Fibroblast of villous mesenchyme (primary cell): ENCODE measurements around the gene RASGEF1C. TPM values are rescaled to one million over a fixed set of nuclear protein-coding genes. Genes with fewer than 3 reads are reported as not detected.

Experiments
- DNase-seq: peaks from one replicate; pipeline ENCODE4 v3.0.0-alpha.2; 2010; ENCODE audit warnings: low read depth
- H3K4me3 ChIP-seq: 2 replicates; pipeline ENCODE4 v1.5.1; 2011; ENCODE audit warnings: low read depth, mild to moderate bottlenecking, low read length
- CTCF ChIP-seq: IDR thresholded peaks from 2 replicates; pipeline ENCODE4 v1.5.1; 2012; ENCODE audit warnings: low read depth, mild to moderate bottlenecking, low read length; ENCODE audit not compliant: insufficient read depth
- total RNA-seq: library from RNA; depleted of rRNA; stranded (reverse); fragments of >200 nt; gene quantifications from 2 replicates; pipeline ENCODE4 v1.2.3, GENCODE V29; 2012

Gene RASGEF1C
- total RNA-seq, 1 donor, result not detected

- no peak for DNase-seq
- H3K4me3 ChIP-seq, result no peak overlapping the region
- no peak for TF ChIP-seq CTCF
Observed at GRCh38 chr5:180086816-180087399, 122.1 kb downstream of the RASGEF1C start.

GRCh38 chr5:180085837-180086236 lies 123.2 kb downstream of the RASGEF1C start:
- TF ChIP-seq CTCF, result no peak

GRCh38 chr5:180084638-180085561 lies 124.1 kb downstream of the RASGEF1C start:
- no peak for TF ChIP-seq CTCF
- DNase-seq, result no peak
- no peak overlapping the region for H3K4me3 ChIP-seq

More at GRCh38 chr5:180085837-180086236, 123.2 kb downstream of the RASGEF1C start:
- H3K4me3 ChIP-seq, result no peak overlapping the region
- DNase-seq, result no peak

- DNase-seq, result no peak
- no peak for TF ChIP-seq CTCF
- H3K4me3 ChIP-seq, result no peak overlapping the region
Observed at GRCh38 chr5:180083529-180084060, 125.4 kb downstream of the RASGEF1C start.

GRCh38 chr5:180082633-180083420 lies 126.2 kb downstream of the RASGEF1C start:
- H3K4me3 ChIP-seq, result no peak overlapping the region
- no peak for TF ChIP-seq CTCF
- no peak for DNase-seq

GRCh38 chr5:180081481-180081880 lies 127.5 kb downstream of the RASGEF1C start:
- H3K4me3 ChIP-seq, result no peak overlapping the region
- no peak for DNase-seq
- TF ChIP-seq CTCF, result no peak
